Ishikawa (cell line): ENCODE results near the gene FEM1C.

Experiments used
- CEBPB ChIP-seq: IDR thresholded peaks from 2 replicates; pipeline ENCODE4 v1.6.1; 2012
- CREB1 ChIP-seq: IDR thresholded peaks from 2 replicates; pipeline ENCODE4 v1.6.1; 2012; ENCODE audit warnings: low read depth
- EGR1 ChIP-seq: IDR thresholded peaks from 2 replicates; pipeline ENCODE4 v1.6.1; 2012
- EP300 ChIP-seq: IDR thresholded peaks from 2 replicates; pipeline ENCODE4 v1.6.1; 2012; ENCODE audit warnings: borderline replicate concordance
- FOXM1 ChIP-seq: IDR thresholded peaks from 2 replicates; pipeline ENCODE4 v1.6.1; 2012; ENCODE audit warnings: low read depth, borderline replicate concordance
- NFIC ChIP-seq: IDR thresholded peaks from 2 replicates; pipeline ENCODE4 v1.6.1; 2012
- RAD21 ChIP-seq: IDR thresholded peaks from 2 replicates; pipeline ENCODE4 v1.6.1; 2012; ENCODE audit warnings: low read depth
- TAF1 ChIP-seq: IDR thresholded peaks from 2 replicates; pipeline ENCODE4 v1.6.1; 2012; ENCODE audit warnings: low read depth, mild to moderate bottlenecking
- TCF12 ChIP-seq: IDR thresholded peaks from 2 replicates; pipeline ENCODE4 v1.6.1; 2012; ENCODE audit warnings: low read depth
- TEAD4 ChIP-seq: IDR thresholded peaks from 2 replicates; pipeline ENCODE4 v1.6.1; 2012
- YY1 ChIP-seq: IDR thresholded peaks from 2 replicates; pipeline ENCODE4 v1.6.1; 2012; ENCODE audit warnings: low read depth
- ZBTB7A ChIP-seq: IDR thresholded peaks from 2 replicates; pipeline ENCODE4 v1.6.1; 2012; ENCODE audit warnings: low read depth
- TF ChIP-seq, protein P1 (sequence below): IDR thresholded peaks from 2 replicates; pipeline ENCODE4 v1.6.1; 2012; ENCODE audit warnings: low read depth, mild to moderate bottlenecking
- TF ChIP-seq, protein P2 (sequence below): IDR thresholded peaks from 2 replicates; pipeline ENCODE4 v1.6.1; 2012
- TF ChIP-seq, protein P3 (sequence below): IDR thresholded peaks from 2 replicates; pipeline ENCODE4 v1.6.1; 2012

The FEM1C gene

DNA sequence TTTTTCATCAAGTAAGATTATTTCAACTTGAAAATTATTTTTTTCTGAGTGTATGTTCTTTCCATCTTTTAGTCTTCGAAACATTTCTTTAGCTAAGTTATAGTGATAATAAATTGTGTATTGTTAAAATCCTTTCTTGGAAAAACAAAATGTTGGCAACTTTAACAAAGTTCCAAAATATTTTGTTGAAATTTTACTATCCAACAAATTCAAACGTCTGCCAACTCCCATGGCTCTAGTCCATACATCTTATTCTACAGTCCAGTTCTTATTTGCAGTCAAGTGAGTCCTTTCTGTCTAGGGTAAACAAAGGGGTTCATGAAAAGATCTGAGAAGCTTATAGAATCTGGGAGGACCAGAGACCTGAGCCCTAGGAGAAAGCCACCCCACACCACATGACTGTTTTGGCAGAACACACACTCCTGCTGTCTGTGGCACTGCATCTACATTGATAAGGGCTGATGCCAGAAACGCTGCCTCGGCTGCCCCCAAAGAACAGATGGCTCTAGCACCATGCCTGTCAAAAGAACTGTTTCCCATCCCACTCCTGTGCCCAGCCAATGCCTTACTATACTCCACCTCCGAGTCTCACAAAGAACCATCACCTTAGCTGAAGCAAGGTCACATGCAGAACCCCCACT lies 47.5 kb downstream of the FEM1C start:
- TF ChIP-seq CEBPB (no peak), NFIC (no peak), FOXM1 (no peak), ZBTB7A (no peak), YY1 (no peak), TAF1 (no peak), CREB1 (no peak), RAD21 (no peak), EGR1 (no peak), TEAD4 (no peak), TCF12 (no peak), EP300 (no peak)
- TF ChIP-seq, protein P1, sequence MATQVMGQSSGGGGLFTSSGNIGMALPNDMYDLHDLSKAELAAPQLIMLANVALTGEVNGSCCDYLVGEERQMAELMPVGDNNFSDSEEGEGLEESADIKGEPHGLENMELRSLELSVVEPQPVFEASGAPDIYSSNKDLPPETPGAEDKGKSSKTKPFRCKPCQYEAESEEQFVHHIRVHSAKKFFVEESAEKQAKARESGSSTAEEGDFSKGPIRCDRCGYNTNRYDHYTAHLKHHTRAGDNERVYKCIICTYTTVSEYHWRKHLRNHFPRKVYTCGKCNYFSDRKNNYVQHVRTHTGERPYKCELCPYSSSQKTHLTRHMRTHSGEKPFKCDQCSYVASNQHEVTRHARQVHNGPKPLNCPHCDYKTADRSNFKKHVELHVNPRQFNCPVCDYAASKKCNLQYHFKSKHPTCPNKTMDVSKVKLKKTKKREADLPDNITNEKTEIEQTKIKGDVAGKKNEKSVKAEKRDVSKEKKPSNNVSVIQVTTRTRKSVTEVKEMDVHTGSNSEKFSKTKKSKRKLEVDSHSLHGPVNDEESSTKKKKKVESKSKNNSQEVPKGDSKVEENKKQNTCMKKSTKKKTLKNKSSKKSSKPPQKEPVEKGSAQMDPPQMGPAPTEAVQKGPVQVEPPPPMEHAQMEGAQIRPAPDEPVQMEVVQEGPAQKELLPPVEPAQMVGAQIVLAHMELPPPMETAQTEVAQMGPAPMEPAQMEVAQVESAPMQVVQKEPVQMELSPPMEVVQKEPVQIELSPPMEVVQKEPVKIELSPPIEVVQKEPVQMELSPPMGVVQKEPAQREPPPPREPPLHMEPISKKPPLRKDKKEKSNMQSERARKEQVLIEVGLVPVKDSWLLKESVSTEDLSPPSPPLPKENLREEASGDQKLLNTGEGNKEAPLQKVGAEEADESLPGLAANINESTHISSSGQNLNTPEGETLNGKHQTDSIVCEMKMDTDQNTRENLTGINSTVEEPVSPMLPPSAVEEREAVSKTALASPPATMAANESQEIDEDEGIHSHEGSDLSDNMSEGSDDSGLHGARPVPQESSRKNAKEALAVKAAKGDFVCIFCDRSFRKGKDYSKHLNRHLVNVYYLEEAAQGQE, result no peak
- TF ChIP-seq, protein P2, sequence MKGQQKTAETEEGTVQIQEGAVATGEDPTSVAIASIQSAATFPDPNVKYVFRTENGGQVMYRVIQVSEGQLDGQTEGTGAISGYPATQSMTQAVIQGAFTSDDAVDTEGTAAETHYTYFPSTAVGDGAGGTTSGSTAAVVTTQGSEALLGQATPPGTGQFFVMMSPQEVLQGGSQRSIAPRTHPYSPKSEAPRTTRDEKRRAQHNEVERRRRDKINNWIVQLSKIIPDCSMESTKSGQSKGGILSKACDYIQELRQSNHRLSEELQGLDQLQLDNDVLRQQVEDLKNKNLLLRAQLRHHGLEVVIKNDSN, result no peak
- TF ChIP-seq, protein P3, sequence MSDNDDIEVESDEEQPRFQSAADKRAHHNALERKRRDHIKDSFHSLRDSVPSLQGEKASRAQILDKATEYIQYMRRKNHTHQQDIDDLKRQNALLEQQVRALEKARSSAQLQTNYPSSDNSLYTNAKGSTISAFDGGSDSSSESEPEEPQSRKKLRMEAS, result no peak

DNA sequence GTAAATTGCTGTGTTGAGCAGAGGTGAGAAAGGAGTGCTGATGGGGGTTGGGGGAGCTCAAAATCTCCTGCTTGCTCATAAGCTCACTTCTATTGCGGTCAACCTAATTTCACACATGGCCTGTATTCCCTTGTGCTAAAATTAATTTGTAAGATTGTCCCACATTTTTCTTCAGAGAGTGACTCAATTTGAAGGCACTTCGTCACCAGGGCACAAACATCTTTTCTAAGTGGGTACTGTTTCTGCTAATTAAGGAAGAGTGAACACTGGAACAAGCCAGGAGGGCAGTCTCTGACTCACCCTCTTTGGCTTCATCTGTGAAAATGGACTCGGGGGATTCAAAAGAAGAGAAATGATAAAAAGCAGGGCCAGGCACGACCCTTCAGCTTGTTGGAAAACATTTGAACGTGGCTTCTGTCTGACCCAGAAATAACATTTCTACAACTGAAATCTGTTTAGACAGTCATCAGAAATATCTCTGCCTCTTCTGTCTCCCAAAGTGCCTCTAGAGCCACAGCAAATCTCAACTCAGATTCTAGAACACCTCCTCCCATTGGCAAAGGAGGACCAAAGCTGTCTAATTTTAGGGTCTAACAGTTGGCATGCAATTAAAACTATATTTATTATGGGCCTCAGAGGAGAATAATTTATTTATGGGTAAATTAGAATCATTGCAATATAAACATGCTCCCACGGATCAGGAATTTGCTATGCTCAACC lies 49.8 kb downstream of the FEM1C start:
- TF ChIP-seq FOXM1 (no peak), TAF1 (no peak), NFIC (no peak), CREB1 (no peak), RAD21 (no peak), YY1 (no peak), EP300 (no peak)
- TF ChIP-seq, protein P3, result no peak

DNA sequence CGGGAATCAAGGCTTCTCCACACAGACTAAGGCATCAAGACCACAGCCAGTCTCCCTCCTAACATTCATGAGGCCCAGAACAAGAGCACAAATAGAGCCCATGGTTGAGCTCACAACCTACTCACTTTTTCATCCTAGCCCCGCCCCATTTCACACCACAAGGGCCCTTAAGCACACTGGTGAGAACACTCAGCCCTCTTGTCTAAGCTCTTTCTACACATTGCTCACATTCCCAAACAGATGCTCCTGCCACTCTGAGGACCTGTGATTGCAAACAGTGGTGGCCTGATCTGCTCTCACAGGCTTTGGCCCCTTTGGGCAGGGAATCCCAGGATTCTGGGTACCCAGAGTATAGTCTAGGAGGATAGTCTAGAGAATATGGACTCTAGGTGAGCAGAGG lies 54.0 kb downstream of the FEM1C start:
- TF ChIP-seq RAD21 (no peak), TEAD4 (no peak), ZBTB7A (no peak), TCF12 (no peak), FOXM1 (no peak), TAF1 (no peak)
- TF ChIP-seq, protein P1, result no peak
- TF ChIP-seq, protein P2, result no peak

DNA sequence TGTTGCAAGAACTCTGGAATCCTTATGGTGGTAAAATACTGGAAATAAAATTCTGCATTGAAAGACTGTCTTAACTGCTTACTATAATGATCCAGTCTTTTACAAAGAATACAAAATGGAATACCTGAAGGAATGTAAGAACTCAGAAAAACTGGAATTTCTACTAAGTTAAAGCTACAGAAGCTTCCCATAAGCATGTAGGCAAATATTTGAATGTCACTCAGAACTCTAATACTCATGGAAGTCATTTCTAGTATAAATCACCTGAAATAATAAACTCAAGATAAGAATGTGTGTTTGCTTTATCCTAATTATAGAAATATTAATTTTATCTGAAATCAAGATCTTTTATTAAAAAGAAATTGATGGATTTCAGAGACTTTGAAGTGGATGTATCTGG lies 54.8 kb downstream of the FEM1C start:
- TF ChIP-seq TAF1 (no peak), NFIC (no peak), CEBPB (no peak), TEAD4 (no peak), EGR1 (no peak), ZBTB7A (no peak), YY1 (no peak), FOXM1 (no peak), RAD21 (no peak), TCF12 (no peak)
- TF ChIP-seq, protein P3, result no peak
- TF ChIP-seq, protein P1, result no peak
- TF ChIP-seq, protein P2, result no peak
